Superior temporal gyrus (tissue), 1 donor: Measurements from ENCODE around the gene MEF2A.

Experiments used
- DNase-seq: peaks from one replicate; pipeline ENCODE4 v3.0.0-alpha.2; 2016; ENCODE audit errors: extremely low spot score

The MEF2A gene

GRCh38 chr15:99605990-99606389 is 40.2 kb downstream of the MEF2A start:
- no peak for DNase-seq

GRCh38 chr15:99606646-99607045 is 40.9 kb downstream of the MEF2A start:
- DNase-seq: no peak

- DNase-seq: no peak
Observed at GRCh38 chr15:99613481-99613880, 47.7 kb downstream of the MEF2A start.

- DNase-seq: no peak
Observed at GRCh38 chr15:99613887-99614647, 48.3 kb downstream of the MEF2A start.

- no peak for DNase-seq
Observed at GRCh38 chr15:99614749-99615288, 49.0 kb downstream of the MEF2A start.

- DNase-seq: no peak
Observed at GRCh38 chr15:99615460-99615859, 49.7 kb downstream of the MEF2A start.

GRCh38 chr15:99616129-99616528 is 50.3 kb downstream of the MEF2A start:
- no peak for DNase-seq

- no peak for DNase-seq
Observed at GRCh38 chr15:99616773-99617342, 51.1 kb downstream of the MEF2A start.

GRCh38 chr15:99618941-99619411 is 53.2 kb downstream of the MEF2A start:
- DNase-seq: no peak

GRCh38 chr15:99619712-99620111 is 53.9 kb downstream of the MEF2A start:
- DNase-seq: no peak

- DNase-seq: no peak
Observed at GRCh38 chr15:99620178-99620577, 54.4 kb downstream of the MEF2A start.

- DNase-seq: no peak
Observed at GRCh38 chr15:99621767-99622166, 56.0 kb downstream of the MEF2A start.

GRCh38 chr15:99628374-99629001 is 62.7 kb downstream of the MEF2A start:
- no peak for DNase-seq

GRCh38 chr15:99630607-99631131 is 64.9 kb downstream of the MEF2A start:
- DNase-seq: no peak

- DNase-seq: no peak
Observed at GRCh38 chr15:99631255-99631654, 65.5 kb downstream of the MEF2A start.

GRCh38 chr15:99632521-99632920 is 66.7 kb downstream of the MEF2A start:
- DNase-seq: no peak

- no peak for DNase-seq
Observed at GRCh38 chr15:99633655-99634054, 67.9 kb downstream of the MEF2A start.

- no peak for DNase-seq
Observed at GRCh38 chr15:99634576-99634975, 68.8 kb downstream of the MEF2A start.

- no peak for DNase-seq
Observed at GRCh38 chr15:99635145-99635544, 69.4 kb downstream of the MEF2A start.

GRCh38 chr15:99635794-99636193 is 70.0 kb downstream of the MEF2A start:
- DNase-seq: no peak

- no peak for DNase-seq
Observed at GRCh38 chr15:99644913-99645542, 79.2 kb downstream of the MEF2A start.

- DNase-seq: no peak
Observed at GRCh38 chr15:99645543-99645935, 79.8 kb downstream of the MEF2A start.
